ENCODE measurements around the gene LIMS2.

The LIMS2 gene

DNA sequence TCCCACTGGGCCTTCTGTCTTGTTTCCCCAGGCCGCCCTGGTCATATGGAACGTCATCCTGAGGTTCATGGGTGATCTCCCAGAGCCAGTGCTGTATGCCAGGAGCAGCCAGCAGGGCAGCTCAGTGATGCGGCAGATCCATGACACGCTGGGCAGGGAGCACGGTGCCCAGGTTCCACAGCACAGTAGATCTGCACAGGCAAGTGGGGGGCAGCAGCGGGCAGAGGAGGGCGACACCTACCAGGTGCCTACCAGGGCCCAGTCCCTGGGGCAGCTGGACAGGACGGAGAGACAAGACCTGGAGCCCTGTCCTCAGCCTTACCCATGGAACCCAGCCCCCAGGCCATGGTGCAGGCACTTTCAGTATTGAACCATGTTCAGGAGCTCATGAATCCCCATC is 65.5 kb downstream of the LIMS2 start:
- H3K4me1 ChIP-seq (ENCODE audit: control insufficient read depth, insufficient read depth, low read length), result no peaks in the 10 kb centered on the region
- no peaks in the 10 kb centered on the region for H3K9me3 ChIP-seq (ENCODE audit: control insufficient read depth, insufficient read depth, low read length)
- H3K4me3 ChIP-seq (ENCODE audit: low read depth, low read length), result no peak overlapping the region
- no peaks in the 10 kb centered on the region for H3K36me3 ChIP-seq (ENCODE audit: control insufficient read depth, insufficient read depth, low read length)
- H3K27me3 ChIP-seq (ENCODE audit: control insufficient read depth, insufficient read depth, low read length), result no peaks in the 10 kb centered on the region
- H3K27ac ChIP-seq (ENCODE audit: low read depth, low read length), result no peak overlapping the region
- H3K9ac ChIP-seq (ENCODE audit: low read depth, low read length), result no peak overlapping the region

DNA sequence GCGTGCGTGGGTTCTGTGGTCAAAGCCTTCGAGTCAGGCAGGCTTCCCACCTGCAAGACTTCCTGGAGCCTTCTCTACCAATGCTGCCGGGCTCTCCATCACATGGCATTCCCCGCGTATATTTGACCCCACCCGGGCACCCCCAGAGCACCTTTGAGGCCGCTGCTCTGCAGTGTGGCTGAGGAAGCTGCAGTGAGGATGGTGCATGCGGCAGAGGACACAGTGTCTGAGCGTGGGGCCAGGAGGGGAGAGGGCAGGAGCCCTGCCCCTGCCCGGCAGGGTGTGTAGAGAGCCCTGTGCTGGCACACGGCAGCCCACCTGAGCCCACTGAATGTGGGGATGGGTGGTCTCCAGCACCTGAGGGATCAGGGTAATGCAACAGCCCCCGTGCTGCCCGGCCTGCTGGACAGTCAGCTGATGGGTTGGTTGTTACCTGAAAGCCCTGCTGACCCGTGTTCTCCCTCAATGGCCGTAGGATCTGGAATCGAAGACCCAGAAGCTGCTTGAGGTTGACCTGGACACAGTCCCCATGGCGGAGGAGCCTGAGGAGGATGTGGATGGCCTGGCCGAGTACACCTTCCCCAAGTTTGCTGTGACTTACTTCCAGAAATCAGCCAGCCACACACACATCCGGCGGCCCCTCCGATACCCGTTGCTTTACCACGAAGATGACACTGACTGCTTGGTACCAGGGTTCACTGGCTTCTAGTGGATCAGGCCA is 66.1 kb downstream of the LIMS2 start:
- no peak overlapping the region for H3K4me3 ChIP-seq (ENCODE audit: low read depth, low read length)
- no peaks in the 10 kb centered on the region for H3K9me3 ChIP-seq (ENCODE audit: control insufficient read depth, insufficient read depth, low read length)
- H3K36me3 ChIP-seq (ENCODE audit: control insufficient read depth, insufficient read depth, low read length), result no peaks in the 10 kb centered on the region
- no peak overlapping the region for H3K27ac ChIP-seq (ENCODE audit: low read depth, low read length)
- H3K4me1 ChIP-seq (ENCODE audit: control insufficient read depth, insufficient read depth, low read length), result no peaks in the 10 kb centered on the region
- no peak overlapping the region for H3K9ac ChIP-seq (ENCODE audit: low read depth, low read length)
- no peaks in the 10 kb centered on the region for H3K27me3 ChIP-seq (ENCODE audit: control insufficient read depth, insufficient read depth, low read length)

GRCh38 chr2:127608061-127609030 is 67.0 kb downstream of the LIMS2 start:
- Histone ChIP-seq H3K27me3 (ENCODE audit: control insufficient read depth, insufficient read depth, low read length) (no peaks in the 10 kb centered on the region), H3K27ac (ENCODE audit: low read depth, low read length) (no peak overlapping the region), H3K4me1 (ENCODE audit: control insufficient read depth, insufficient read depth, low read length) (no peaks in the 10 kb centered on the region), H3K36me3 (ENCODE audit: control insufficient read depth, insufficient read depth, low read length) (no peaks in the 10 kb centered on the region), H3K4me3 (ENCODE audit: low read depth, low read length) (no peak overlapping the region), H3K9ac (ENCODE audit: low read depth, low read length) (no peak overlapping the region), H3K9me3 (ENCODE audit: control insufficient read depth, insufficient read depth, low read length) (no peaks in the 10 kb centered on the region)

DNA sequence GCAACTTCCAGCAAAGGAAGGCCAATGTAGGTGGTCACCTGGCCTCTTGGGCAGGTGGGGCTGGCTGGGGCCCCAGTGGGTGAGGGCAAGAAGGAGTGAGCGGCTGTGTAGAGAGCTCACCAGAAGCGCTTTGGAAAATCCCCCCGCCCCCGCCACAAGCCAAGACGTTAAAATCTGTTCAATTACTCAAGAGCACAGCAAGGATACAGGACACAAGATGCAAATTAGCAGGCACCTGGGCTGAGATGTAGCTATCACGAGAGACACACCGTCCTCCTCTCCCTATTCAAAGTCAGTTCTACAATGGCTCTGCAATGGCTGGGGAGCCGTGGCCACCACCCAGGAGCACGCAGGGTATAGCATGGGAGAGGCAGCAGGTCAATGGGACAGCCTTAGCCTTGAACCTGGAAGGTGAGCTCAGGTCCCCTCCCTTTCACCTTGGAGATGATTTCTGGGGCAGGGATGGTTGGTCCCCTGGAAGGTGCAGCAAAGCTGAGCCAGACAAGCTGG is 67.9 kb downstream of the LIMS2 start:
- Histone ChIP-seq H3K36me3 (ENCODE audit: control insufficient read depth, insufficient read depth, low read length) (no peaks in the 10 kb centered on the region), H3K27ac (ENCODE audit: low read depth, low read length) (no peak overlapping the region), H3K9me3 (ENCODE audit: control insufficient read depth, insufficient read depth, low read length) (no peaks in the 10 kb centered on the region), H3K9ac (ENCODE audit: low read depth, low read length) (no peak overlapping the region), H3K27me3 (ENCODE audit: control insufficient read depth, insufficient read depth, low read length) (no peaks in the 10 kb centered on the region), H3K4me1 (ENCODE audit: control insufficient read depth, insufficient read depth, low read length) (no peaks in the 10 kb centered on the region), H3K4me3 (ENCODE audit: low read depth, low read length) (no peak overlapping the region)

GRCh38 chr2:127606625-127607398 is 68.5 kb downstream of the LIMS2 start:
- H3K27ac ChIP-seq (ENCODE audit: low read depth, low read length), result no peak overlapping the region
- H3K9me3 ChIP-seq (ENCODE audit: control insufficient read depth, insufficient read depth, low read length), result no peaks in the 10 kb centered on the region
- H3K4me1 ChIP-seq (ENCODE audit: control insufficient read depth, insufficient read depth, low read length), result no peaks in the 10 kb centered on the region
- H3K36me3 ChIP-seq (ENCODE audit: control insufficient read depth, insufficient read depth, low read length), result no peaks in the 10 kb centered on the region
- H3K27me3 ChIP-seq (ENCODE audit: control insufficient read depth, insufficient read depth, low read length), result no peaks in the 10 kb centered on the region
- no peak overlapping the region for H3K9ac ChIP-seq (ENCODE audit: low read depth, low read length)
- no peak overlapping the region for H3K4me3 ChIP-seq (ENCODE audit: low read depth, low read length)

GRCh38 chr2:127605691-127606263 is 69.6 kb downstream of the LIMS2 start:
- Histone ChIP-seq H3K36me3 (ENCODE audit: control insufficient read depth, insufficient read depth, low read length) (no peaks in the 10 kb centered on the region), H3K27ac (ENCODE audit: low read depth, low read length) (no peak overlapping the region), H3K4me3 (ENCODE audit: low read depth, low read length) (no peak overlapping the region), H3K27me3 (ENCODE audit: control insufficient read depth, insufficient read depth, low read length) (no peaks in the 10 kb centered on the region), H3K4me1 (ENCODE audit: control insufficient read depth, insufficient read depth, low read length) (no peaks in the 10 kb centered on the region), H3K9ac (ENCODE audit: low read depth, low read length) (no peak overlapping the region), H3K9me3 (ENCODE audit: control insufficient read depth, insufficient read depth, low read length) (no peaks in the 10 kb centered on the region)

DNA sequence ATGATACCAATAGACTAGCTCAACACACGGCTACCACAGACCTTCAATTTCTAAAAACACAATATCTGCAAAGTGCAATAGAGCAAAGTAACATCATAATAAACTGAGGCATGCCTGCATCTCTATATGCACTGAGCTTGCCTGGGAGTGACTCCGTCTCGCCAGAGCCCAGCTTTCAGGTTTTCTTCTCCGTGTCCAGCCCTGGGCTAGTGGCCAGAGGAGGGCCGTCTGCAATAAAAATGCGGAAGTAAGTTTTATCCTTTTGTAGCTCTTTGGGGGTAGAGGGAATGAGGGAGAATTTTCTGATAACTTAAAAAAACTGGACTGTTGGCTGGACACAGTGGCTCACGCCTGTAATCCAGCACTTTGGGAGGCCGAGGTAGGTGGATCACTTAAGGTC is 70.3 kb downstream of the LIMS2 start:
- Histone ChIP-seq H3K27me3 (ENCODE audit: control insufficient read depth, insufficient read depth, low read length) (no peaks in the 10 kb centered on the region), H3K4me3 (ENCODE audit: low read depth, low read length) (no peak overlapping the region), H3K36me3 (ENCODE audit: control insufficient read depth, insufficient read depth, low read length) (no peaks in the 10 kb centered on the region), H3K4me1 (ENCODE audit: control insufficient read depth, insufficient read depth, low read length) (no peaks in the 10 kb centered on the region), H3K9ac (ENCODE audit: low read depth, low read length) (no peak overlapping the region), H3K27ac (ENCODE audit: low read depth, low read length) (no peak overlapping the region), H3K9me3 (ENCODE audit: control insufficient read depth, insufficient read depth, low read length) (no peaks in the 10 kb centered on the region)

DNA sequence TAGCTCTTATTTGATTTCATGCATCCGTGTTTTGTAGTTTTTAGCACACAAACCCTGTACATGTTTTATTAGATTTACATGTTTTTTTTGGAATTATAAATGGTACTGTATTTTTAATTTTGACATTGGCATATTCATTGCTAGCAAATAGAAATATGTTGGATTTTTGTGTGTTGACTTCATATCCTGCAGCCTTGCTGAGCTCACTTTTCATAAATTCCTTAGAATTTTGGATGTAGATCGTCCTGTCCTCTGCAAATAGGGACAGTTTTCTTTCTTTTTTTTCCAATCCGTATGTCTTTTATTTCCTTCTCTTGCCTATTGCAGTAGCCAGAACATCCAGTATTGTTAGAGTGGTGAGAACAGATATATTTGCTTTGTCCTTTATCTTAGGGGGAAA is 76.1 kb downstream of the LIMS2 start:
- H3K9ac ChIP-seq (ENCODE audit: low read depth, low read length), result no peak overlapping the region
- H3K4me1 ChIP-seq (ENCODE audit: control insufficient read depth, insufficient read depth, low read length), result no peaks in the 10 kb centered on the region
- H3K27me3 ChIP-seq (ENCODE audit: control insufficient read depth, insufficient read depth, low read length), result no peaks in the 10 kb centered on the region
- no peaks in the 10 kb centered on the region for H3K36me3 ChIP-seq (ENCODE audit: control insufficient read depth, insufficient read depth, low read length)
- H3K4me3 ChIP-seq (ENCODE audit: low read depth, low read length), result no peak overlapping the region
- H3K27ac ChIP-seq (ENCODE audit: low read depth, low read length), result no peak overlapping the region
- no peaks in the 10 kb centered on the region for H3K9me3 ChIP-seq (ENCODE audit: control insufficient read depth, insufficient read depth, low read length)

DNA sequence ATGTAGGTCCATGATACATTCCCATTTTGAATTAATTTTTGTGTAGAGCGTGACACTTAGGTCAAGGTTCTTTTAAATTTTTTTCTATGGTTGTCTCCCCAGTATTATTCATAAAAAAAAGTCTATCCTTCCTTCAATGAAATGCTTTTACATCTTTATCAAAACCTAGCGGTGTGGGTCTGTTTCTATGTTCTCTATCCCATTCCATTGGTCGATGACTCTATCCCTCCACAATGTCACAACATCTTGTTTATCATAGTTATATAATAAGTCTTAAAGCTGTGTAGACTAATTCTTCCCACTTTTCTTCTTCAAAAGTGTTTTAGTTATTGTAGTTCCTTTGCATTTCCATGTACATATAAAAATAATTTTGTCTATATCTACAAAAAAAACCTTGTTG is 76.6 kb downstream of the LIMS2 start:
- Histone ChIP-seq H3K4me3 (ENCODE audit: low read depth, low read length) (no peak overlapping the region), H3K36me3 (ENCODE audit: control insufficient read depth, insufficient read depth, low read length) (no peaks in the 10 kb centered on the region), H3K27ac (ENCODE audit: low read depth, low read length) (no peak overlapping the region), H3K9ac (ENCODE audit: low read depth, low read length) (no peak overlapping the region), H3K9me3 (ENCODE audit: control insufficient read depth, insufficient read depth, low read length) (no peaks in the 10 kb centered on the region), H3K27me3 (ENCODE audit: control insufficient read depth, insufficient read depth, low read length) (no peaks in the 10 kb centered on the region), H3K4me1 (ENCODE audit: control insufficient read depth, insufficient read depth, low read length) (no peaks in the 10 kb centered on the region)

DNA sequence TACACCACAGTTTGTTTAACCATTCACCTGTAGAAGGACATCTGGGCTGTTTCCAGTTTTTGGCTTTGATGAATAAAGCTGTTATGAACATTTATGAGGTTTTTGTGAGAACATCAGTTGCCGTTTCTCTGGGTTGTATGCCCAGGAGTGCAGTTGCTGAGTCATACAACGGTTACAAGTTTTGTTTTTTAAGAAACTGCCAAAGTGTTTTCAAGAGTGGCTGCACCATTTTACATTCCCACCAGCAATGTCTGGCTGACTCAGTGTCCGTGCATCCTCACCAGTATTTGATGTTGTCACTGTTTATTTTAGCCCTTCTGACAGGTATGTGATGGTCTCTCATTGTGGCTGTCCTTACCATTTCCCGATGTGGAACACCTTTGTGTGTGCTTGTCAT is 77.3 kb downstream of the LIMS2 start:
- Histone ChIP-seq H3K9me3 (ENCODE audit: control insufficient read depth, insufficient read depth, low read length) (no peaks in the 10 kb centered on the region), H3K9ac (ENCODE audit: low read depth, low read length) (no peak overlapping the region), H3K4me1 (ENCODE audit: control insufficient read depth, insufficient read depth, low read length) (no peaks in the 10 kb centered on the region), H3K27me3 (ENCODE audit: control insufficient read depth, insufficient read depth, low read length) (no peaks in the 10 kb centered on the region), H3K36me3 (ENCODE audit: control insufficient read depth, insufficient read depth, low read length) (no peaks in the 10 kb centered on the region), H3K27ac (ENCODE audit: low read depth, low read length) (no peak overlapping the region), H3K4me3 (ENCODE audit: low read depth, low read length) (no peak overlapping the region)

All from HUES48 (cell line).